ENCODE results near the gene RSPO1.
"Not testable (repeated sequence)": the region's sequence is repeated elsewhere in the genome, so short reads cannot be mapped to it uniquely, and the experiment has no call there.

RSPO1 gene

DNA sequence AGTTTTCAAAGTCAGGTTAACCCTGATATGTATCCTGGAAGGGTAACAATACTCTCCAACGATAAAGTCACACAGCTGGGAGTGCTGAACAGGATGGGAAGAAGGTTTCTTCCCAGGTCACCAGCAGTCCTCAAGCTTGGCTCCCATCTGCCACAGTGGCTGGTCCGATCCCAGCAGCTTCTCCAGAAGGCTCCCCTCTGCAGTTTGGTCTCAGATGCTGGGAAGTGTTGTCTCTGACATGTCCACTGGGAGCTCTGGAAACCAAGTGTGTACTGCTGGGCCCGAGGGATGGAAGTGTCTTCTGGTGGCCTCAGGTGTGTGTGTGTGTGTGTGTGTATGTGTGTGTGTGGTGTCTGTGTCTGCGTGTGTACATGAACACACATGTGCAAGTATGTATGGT lies 22.5 kb downstream of the RSPO1 start:
- DNase-seq = no peak

DNA sequence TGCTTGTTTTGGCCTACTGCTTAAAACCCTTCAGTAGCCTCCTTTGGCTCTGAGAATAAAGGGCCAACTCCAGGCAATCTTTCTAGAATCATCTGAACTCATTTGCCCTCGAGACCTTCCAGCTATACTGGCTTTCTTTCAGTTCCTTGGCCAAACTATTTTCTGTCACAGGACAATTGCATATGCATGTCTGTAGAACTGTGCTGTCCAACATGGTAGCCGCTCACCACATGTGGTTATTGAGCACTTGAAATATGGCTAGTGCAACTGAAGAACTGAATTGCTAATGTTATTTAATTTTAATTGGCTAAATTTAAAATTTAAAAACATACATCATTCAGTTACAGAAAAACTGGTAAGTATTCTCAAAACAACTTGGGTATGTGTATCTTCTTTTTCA lies 24.7 kb downstream of the RSPO1 start:
- no peak for DNase-seq

DNA sequence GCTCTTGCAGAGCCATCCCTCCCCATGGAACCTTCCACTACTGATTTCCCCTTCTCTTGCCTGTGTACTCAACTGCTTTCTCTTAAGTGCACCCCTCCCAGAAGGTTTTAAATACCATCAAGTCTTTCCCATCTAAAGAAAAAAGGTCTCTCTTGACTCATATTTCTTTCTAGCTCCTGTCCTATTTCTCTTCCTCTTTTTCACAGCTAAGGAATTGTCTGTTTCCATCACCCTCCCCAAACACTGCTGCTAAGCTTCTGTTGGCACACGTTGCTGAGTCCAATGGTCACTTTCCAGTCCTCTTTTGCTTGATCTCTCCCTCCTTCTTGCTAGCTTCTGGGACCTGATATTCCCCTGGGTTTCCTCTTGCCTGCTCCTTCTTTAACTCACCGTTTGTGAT lies 25.7 kb downstream of the RSPO1 start:
- no peak for DNase-seq

DNA sequence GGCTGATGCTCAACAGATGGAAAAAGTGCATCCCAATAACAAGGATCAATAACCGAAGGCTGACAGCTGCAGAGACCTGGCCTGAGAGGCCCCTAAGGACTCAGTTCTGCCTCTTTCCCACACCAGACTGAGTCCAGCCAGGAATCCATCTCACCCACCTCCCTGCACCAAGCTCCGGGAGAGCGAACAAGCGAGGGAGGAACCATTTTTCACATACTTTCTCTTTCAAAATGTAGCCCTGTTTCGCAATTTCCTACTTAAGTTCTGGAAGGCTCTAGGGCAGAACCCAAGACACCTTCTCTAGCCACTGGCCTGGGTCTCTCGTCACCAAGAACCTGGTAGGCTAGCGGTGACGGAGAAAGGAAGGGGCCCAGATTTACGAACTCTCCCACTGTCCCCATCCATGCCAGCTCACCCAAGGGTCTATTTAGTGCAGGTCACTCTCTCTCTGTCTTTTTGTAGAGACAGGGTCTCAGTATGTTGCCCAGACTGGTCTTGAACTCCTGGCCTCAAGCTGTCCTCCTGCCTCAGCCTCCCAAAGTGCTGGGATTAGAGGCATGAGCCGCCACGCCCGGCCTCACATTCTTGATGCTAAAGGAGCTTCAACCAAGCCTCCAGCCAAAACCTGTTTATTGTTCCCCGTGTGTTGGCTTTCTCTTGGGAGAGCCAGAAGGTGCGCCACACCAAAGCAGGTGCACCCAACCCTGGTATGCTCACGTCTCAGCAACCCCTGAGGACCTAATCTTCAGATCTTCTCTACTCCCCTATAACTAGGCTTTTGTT lies 28.0 kb downstream of the RSPO1 start:
- no peak for DNase-seq

DNA sequence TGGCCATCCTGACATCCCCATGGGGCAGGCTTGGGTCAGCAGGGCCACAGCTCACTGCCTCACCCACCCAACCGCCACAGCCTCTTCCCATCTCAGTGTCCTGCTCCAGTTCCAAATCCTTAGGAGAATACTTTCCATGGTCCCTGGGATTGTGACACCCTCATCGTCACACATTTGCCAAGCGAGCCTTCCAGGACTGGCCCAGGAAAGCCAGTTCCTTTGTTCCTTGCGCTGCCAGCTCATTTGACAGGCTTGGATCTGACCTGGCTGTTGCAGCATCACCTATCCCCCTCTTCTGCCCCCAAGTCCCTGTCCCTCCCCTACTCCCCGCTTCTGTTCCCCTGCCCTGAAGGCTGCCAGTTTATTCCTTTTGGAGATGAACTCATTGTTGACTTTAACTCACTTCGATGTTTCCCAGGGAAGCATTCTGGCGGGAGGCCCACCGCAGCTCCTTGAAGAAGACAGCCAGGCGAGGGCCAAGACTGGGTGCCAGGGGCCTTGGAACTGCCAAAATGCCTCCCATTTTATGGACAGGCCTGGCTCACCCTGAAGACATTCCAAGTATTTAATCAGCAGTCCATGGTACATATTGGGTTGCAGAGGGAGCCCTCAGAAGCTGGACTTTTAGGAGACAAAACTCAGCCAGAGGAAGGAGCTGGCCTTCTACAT lies 28.8 kb downstream of the RSPO1 start:
- DNase-seq = no peak

DNA sequence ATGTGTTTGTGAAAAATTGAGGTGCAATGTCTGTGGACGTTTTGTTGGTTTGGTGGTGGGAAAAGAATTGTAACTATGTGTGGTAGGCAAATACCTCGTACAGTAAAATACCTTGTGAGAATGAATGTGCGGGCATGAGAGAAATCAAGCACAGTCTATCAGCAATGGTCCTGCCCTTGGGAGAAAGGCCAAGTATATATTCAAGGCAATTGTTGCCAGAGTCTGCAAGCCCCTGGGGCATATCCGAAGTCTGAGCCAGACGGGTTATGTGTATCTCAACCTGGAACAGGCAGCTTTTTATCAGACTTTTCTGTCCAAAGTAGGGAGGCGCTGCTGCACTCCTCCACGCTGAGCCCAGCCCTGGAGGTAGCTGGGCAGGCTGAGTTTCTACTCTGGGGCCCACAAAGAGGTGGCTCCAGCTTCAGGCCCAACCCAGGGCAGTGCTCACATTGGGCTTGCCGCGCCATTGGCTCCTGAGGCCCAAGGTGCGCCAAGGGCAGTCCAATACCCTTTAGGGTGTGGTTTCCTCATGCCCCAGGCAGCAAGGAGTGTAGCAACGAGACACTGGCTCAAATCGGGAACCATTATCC lies 29.5 kb downstream of the RSPO1 start:
- no peak for DNase-seq

DNA sequence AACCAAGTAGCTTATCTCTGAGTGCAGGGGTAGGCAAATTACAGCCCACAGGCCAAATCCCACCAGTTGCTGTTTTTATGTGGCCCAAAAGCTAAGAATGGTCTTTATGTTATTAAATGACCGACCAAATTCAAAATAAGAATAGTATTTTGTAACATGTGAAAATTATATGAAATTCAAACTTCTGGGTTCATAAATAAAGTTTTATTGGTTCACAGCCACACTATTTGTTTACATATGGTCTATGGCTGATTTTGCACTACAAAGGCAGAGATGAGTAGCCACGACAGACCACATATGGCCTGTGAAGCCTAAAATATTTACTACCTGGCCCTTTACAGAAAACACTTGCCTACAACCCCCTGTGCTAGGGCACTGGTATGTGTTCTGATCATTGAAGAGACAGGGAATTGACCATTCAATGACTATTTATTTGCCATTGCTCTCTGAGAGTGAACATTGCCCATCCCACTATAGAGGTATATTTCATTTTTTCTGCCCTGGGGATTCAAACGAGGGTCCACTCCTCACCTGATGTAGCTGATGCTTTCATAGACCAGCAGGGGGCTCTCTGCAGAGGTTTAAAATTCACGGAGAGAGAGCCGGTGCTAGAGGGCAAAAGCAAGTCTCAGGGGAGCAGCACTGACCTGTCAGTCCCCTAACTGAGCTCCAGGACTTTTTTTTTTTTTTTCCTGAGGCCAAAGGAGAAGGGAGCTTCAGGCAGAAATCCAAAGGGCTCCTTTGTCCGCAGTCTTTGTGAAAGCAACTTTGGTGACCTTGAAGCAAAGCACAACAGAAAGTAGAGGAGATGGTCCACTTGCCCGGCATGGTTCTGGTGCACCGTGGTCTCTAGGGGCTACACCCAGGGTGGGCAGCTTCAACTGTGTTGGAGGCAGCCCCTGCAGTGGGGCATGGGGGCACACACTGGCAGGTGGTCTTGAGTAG lies 31.7 kb downstream of the RSPO1 start:
- DNase-seq = peak; percentile 14 to 51

DNA sequence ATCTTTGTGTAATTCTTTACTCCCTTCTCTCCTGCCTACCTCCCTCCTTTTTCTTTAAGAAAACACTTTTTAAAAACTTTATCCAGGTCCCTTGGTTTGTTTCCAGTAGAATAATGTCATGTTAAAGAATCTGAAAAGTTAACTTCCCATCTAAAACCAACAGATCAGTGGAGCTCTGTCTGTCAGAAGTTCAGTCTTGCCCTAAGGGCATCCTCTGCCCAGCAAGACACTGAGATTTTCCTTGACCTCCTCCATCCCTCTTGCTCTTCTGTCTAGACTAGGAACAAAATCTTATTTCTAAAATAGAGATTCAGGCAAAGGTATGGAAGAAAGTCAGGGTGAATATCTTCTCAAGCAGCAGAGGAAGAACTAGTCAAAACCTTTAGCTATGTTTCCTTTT lies 33.3 kb downstream of the RSPO1 start:
- DNase-seq = no peak

DNA sequence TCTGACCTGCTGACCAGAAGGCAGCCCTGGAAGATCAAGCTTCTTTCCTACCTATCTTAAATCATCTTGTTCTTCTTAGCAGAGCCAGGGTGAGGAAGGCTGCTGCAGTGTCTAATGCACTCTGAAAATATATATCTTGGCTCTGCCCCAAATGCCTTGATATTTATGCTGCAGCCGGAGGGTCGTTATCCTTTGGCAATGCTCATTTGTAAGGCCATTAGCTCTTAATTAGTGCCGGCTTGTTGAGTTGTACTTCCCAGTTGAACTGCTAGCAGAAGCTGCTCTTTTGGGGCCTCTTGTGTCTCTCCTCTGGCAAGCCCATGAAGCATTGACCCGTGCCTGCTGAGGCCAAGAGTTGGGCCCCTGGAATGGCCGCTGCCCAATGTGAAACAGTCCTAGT lies 34.8 kb downstream of the RSPO1 start:
- DNase-seq = no peak

DNA sequence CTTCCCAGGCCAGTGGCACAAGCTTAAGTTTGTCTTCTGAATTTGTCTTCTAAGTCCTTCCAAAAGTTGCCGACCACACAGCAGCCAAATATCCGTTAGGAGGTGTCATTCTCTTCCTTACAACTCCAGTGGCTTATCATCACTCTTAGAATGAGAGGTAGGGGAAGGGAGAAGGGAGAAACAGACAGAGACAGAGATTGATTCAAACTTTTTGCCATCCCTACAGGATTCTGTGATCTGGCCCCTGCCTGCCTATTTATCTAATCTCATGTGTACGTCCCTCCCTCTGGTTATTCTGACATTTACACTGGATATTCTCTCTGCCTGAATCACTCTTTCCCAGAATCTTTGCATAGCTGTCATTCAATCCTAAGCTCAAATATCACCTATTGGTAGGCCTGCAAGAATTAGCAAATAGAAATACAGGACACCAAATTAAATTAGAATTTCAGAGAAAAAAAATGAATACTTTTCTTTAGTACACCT lies 38.5 kb downstream of the RSPO1 start:
- DNase-seq = no peak

DNA sequence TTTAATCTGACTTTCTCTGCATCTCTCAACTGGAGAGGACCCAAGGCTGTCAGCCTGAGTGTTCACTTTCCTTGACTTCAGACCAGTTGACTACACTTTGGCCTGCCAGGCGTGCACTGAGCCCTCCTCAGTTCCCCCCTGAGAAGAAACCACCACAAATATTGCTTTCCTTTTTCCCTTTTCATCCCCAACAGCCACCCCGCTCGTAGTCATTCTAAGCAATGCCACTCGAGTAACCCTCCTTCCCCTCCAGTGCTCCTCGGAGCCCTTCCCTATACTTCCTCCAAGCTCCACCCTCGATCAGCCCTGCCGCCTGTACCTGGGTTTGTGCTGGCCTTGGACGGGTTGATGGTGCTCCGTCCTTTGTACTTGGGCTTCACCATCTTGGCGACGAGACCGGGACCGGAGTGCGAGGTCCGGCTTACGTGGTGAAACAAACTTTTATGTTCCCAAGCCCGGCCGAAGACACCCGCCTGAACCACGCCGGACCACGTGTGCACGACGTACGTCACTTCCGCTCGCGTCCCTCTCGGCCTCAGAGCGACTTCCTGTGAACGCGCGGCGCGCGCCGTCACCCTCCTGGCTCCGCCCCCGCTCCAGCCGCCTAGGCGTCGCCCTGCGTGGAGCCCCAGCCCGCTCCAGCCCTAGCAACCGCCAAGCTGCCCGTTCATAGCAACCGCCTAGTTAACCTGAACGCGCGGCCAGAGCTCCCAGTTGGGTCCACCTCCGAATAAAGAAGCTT lies 39.1 kb downstream of the RSPO1 start, which contains the start of gene GNL2:
Gene GNL2, minus strand, starts transcription at position 498 of the 742 bp plus-strand sequence. Its CDS starts 115 bp downstream, at position 383.
- peak; percentile 90 to 93 for DNase-seq

DNA sequence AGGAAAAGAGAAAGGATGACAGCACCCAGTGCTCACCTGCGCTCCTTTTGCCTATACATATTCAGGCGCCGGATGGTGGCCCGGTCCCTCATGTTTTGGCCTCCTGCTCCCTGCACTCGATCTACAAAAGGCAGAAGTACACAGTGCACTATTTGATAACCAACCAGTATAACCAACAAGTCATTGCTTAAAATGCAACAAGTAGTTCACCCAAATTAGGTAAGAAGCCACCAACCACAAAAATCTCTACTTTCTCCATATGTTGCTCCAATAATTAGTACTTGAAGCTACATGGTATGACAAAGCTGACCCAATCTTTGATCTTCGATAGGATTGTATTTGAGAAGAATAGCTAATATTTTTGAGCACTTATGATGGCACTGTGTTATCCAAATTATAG lies 41.0 kb downstream of the RSPO1 start:
- no peak for DNase-seq

DNA sequence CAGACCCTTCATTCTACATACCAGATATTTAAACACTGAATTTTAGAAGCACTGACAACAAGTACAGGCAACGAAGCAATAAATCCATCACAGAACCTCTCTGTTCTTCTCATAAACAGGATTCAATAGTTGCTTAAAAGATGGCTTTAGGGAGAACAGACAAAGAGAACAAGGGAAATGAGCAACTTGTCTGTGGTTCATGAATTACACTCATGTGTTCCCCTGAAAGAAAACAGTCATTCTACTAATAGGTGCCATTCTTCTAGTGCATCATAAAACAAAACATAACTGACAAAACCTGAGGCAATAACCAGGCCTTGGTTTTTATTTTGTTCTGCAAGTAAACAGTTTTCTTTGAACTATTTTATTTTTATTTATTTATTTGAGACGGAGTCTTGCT lies 45.8 kb downstream of the RSPO1 start:
- no peak for DNase-seq

DNA sequence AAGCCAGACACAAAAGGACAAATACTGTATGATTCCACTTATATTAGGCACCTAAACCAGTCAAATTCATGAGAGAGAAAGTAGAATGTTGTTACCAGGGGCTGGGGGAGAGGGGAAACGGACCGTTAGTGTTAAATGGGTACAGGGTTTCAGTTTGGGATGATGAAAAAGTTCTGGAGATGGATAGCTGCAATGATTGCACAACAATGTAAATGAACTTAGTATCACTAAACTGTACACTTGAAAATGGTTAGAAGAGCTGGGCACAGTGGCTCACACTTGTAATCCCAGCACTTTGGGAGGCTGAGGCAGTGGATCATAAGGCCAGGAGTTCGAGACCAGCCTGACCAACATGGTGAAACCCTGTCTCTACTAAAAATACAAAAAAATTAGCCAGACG lies 50.1 kb downstream of the RSPO1 start:
- not testable (repeated sequence) for DNase-seq

DNA sequence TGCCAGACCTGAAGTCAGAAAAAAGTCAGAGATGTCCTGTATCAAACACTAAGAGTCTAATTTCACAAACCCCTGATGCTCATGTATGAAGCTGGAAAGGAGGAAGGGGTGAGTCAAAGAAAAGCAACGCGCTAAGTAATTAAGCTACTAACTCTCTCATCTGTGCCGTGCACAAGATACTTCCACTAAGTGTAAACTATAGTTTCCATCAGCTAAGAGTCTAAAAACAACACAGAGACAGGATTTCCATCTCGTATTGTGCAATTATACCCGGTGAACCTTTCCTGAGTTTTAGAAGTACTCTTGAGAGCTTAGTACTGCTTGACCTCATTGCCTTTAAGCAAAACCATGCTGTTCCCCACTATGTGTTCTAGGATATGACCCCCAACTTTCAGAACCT lies 59.0 kb downstream of the RSPO1 start:
- DNase-seq = no peak

DNA sequence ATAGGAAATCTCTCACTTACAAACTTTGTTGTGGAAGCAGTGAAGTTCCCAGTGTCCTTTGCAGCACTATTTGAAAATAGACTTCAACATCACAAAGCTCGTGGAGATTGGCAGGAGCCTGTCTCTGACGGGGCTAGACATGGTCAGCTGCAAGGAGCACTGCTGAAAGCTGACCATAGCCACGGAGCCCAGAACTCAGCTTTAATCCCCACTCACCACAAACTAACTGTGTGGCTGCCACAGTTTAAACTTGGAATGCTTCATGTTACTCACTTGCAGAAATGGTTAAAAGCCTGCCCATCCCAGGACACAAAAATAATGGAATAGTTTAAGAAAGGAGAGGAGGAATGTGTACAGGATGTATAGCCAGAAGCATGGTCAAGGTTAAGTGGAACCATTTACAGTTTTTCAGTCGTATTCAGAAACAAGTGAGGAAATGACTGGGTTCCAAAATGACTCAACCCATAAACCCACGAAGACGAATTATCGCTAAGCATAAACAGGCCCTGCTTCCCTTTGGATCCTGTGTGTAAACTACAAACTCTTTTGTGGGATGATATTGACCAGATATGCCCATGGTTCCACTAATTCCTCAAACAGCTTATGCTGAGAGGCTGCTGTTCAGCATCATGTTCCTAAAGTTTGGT lies 59.7 kb downstream of the RSPO1 start:
- no peak for DNase-seq

DNA sequence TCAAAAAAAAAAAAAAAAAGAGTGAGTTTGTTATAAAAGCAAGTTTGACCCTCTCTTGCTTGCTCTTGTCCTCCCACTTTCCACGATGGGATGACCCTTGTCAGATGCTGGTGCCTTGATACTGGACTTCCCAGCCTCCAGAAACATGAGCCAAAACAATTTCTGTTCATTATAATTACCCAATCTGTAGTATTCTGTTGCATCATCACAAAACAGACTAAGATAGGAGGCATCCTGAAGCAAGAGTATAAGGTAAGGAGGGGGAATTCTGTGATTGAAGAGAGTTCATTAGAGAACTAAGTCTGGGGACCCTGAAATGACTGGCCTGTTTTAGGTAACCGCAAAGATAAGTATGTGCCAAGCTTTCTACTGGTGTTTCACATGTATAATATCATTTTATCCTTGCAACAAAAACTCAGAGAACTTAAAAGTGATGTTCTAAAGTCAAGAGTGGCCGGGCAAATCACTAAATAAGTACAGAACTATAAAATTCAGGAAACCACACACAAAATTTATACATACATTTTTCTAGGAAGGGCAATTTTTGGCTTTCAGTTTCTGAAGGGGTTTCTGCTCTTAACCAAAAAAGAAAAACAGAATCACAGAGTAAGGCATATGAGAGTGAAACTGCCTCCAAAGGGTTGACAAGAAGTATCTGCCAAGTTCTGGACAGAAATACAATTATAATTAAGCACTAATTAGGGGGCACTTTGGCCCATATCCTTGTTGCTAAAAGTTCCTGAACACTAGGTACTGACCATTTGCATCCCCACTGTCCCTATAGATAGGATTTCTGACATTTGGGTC lies 64.0 kb downstream of the RSPO1 start:
- DNase-seq = no peak

DNA sequence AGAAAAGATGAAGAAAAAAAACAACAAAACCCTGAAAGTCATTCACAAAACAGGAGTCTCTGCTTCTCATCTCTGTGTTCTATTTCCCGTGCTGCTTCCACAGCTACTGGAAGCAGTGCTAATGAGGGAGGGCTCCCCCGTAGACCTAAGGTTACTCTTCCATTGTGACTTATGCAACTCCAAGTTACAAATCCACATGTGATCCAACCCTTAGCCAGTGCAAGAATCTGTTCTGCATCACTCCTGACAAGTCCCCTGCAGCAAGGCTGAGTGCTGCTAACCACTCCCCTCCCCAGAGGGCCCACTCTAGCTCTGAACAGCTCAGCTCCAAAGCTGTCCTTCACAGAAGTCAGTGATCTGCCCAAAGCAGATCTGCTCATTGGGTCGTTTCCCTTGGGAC lies 67.7 kb downstream of the RSPO1 start:
- no peak for DNase-seq

DNA sequence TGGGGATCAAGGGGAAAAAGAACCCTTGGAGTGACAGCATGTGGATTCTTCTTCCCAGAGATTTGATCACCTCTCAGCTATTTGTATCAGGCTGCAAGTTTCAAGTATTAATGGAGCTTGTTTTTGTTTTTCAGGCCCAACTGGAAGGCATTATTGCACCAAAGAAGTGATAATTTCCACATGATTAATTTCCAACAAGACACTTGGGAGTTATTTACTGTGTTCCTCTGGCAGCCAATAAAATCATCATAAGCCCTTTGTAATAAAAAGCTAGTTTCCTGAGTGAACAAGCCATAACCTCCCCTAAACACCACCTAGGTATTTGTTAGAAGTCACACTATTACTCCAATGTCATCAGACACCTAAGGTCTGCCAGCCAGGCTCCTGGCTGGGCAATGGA lies 69.8 kb downstream of the RSPO1 start:
- DNase-seq = no peak

DNA sequence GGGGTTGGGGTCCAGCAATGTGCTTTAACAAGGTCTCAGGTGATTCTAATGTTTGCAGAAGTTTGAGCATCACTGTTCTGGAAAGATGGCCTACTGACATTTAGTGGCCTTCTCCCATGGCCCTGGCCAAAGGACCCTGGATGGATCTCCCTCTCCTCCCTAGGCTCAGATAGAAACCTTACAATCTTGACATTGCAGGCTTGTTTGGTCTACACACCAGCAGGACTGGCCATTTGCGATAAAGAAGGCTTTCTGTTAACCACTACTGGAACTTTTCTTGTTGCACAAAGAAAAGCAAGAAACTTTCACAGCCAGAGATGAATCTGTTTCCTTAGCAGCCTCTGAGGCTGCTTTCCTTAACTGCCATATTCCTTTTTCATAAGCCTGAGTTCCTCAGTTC lies 71.7 kb downstream of the RSPO1 start:
- no peak for DNase-seq
